Aorta (tissue), 5 donors: ENCODE results near the gene GPR84. TPM values are rescaled to one million over a fixed set of nuclear protein-coding genes. Genes with fewer than 3 reads are reported as not detected.

Experiments used
- ATAC-seq: fragments of 200-7000 bp; cut with Tn5 transposase; one replicate; pipeline ENCODE4 v1.9.1; 2022; ENCODE audit warnings: moderate library complexity; ENCODE audit not compliant: low FRiP score
- DNase-seq, 2 donors: peaks; one replicate each; pipeline ENCODE4 v3.0.0-alpha.2; 2020
- H3K27ac ChIP-seq, 2 donors: one replicate each; pipeline ENCODE4 v1.5.1; 2013; ENCODE audit warnings: low read length in 2 of 2, mild to moderate bottlenecking in 2 of 2, moderate library complexity in 2 of 2, control low read depth in 1 of 2, inconsistent platforms in 1 of 2, low read depth in 1 of 2
- H3K27me3 ChIP-seq, 2 donors: one replicate each; pipeline ENCODE4 v1.6.1; 2013; ENCODE audit warnings: control low read depth in 1 of 2, low read length in 1 of 2, mild to moderate bottlenecking in 1 of 2, moderate library complexity in 1 of 2; ENCODE audit not compliant: insufficient read depth in 2 of 2, control insufficient read depth in 1 of 2
- H3K36me3 ChIP-seq, 2 donors: one replicate each; pipeline ENCODE4 v1.6.1; 2013; ENCODE audit warnings: control low read depth in 1 of 2, low read length in 1 of 2, mild to moderate bottlenecking in 1 of 2; ENCODE audit not compliant: insufficient read depth in 2 of 2, control insufficient read depth in 1 of 2
- H3K4me1 ChIP-seq, 2 donors: one replicate each; pipeline ENCODE4 v1.6.1; 2013; ENCODE audit warnings: low read length in 2 of 2, control low read depth in 1 of 2, mild to moderate bottlenecking in 1 of 2, moderate library complexity in 1 of 2; ENCODE audit not compliant: insufficient read depth in 2 of 2, control insufficient read depth in 1 of 2
- H3K4me3 ChIP-seq, 2 donors: one replicate each; pipeline ENCODE4 v1.5.1; 2013; ENCODE audit warnings: low read length in 2 of 2, control low read depth in 1 of 2, mild to moderate bottlenecking in 1 of 2
- H3K9me3 ChIP-seq: one replicate; pipeline ENCODE4 v1.6.1; 2013; ENCODE audit warnings: mild to moderate bottlenecking, low read length; ENCODE audit not compliant: control insufficient read depth
- WGBS, 2 donors: extraction: QIAGEN DNeasy Blood & Tissue Kit; methylation state at CpG; one replicate each; pipeline ENCODE4 v1.1.7; 2013; 5-methylcytosine and 5-hydroxymethylcytosine counted together
- intact Hi-C, 2 donors: fragments of 100-400 bp; cut with DNase I; formaldehyde crosslinking; loops; one replicate each; pipeline versions ENCODE4 v1.14.2 to v1.15.0; 2022
- long read RNA-seq, 2 donors: library from polyadenylated mRNA; unstranded; transcript quantifications; one replicate each; pipeline ENCODE4 v2.0.0, GENCODE V29; 2020 to 2021
- polyA plus RNA-seq, 2 donors: library from polyadenylated mRNA; stranded (reverse); fragments of 200-250 nt; gene quantifications; one replicate each; pipeline ENCODE4 v1.2.3, GENCODE V29; 2013
- total RNA-seq, 2 donors: library from RNA; stranded (reverse); fragmentation: NEBNext Ultra II Directional; extraction: Animal tissue kit (Norgen Biotek cat#: 25700); gene quantifications; one replicate each; pipeline ENCODE4 v1.2.1, GENCODE V29; 2021
- donor health status: healthy with polysubstance abuse.
- donor health status: Bipolar disorder and iron deficiency.
- donor health status: DM: no; HTN: no; CAD: no.
- donor health status: DM: no; HTN: no; CAD: no.
- donor health status: DM: yes; HTN: yes; CAD: no.

The GPR84 gene
- total RNA-seq, result 1 to 10 TPM; 1.9 TPM
- polyA plus RNA-seq, result under 1 TPM in 1 of 2 donors, not detected in 1; 0.38 TPM
- long read RNA-seq, donor 1, transcript GPR84-201 (2 exons, 1,497 nt), result major isoform, 6 of 11 reads
- long read RNA-seq, donor 1, partial matches to known transcripts, result 0 of 11 reads
- long read RNA-seq, donor 1, other reads (novel, unspliced or antisense), result 1 of 11 reads
- long read RNA-seq, donor 2, partial matches to known transcripts, result 0 of 2 reads
- long read RNA-seq, donor 2, other reads (novel, unspliced or antisense), result 0 of 2 reads

- WGBS, 2 donors, result 76 to 80% methylated on average over 4 of the region's 4 CpGs
- Histone ChIP-seq H3K27ac (no peak within 1 kb of the TSS), H3K9me3 (no peaks in the 10 kb centered on the region), H3K27me3 (no peaks in the 10 kb centered on the region), H3K4me1 (no peaks in the 10 kb centered on the region), H3K4me3 (no peak within 1 kb of the TSS), H3K36me3 (no peaks in the 10 kb centered on the region)
- no peak for DNase-seq
- intact Hi-C loops, result loop anchor here (5.0 to 10.0 kb wide), 2 partner anchors 67 to 110 kb away; no protein-coding TSS in a partner anchor
- no peak for ATAC-seq
Observed at GRCh38 chr12:54364413-54364812, at the start of gene GPR84. TSS of gene GPR84 (minus strand) at chr12:54364486. CDS start at chr12:54363851, 635 bp downstream.

- Histone ChIP-seq H3K27me3 (no peaks in the 10 kb centered on the region), H3K4me1 (no peaks in the 10 kb centered on the region), H3K4me3 (peak overlapping the region in 1 of 2 donors; percentile 40), H3K27ac (peak overlapping the region in 1 of 2 donors; percentile 23), H3K9me3 (no peaks in the 10 kb centered on the region), H3K36me3 (peaks cover 2 to 3% of the 10 kb centered on the region in 2 donors)
- DNase-seq (peak; percentile 55 to 74), ATAC-seq (peak; percentile 1)
- WGBS, 2 donors, result 45 to 47% methylated on average over 8 to 9 of the region's 9 CpGs
- intact Hi-C loops, result no loop called here
Observed at GRCh38 chr12:54413284-54414190, 49.3 kb upstream of the GPR84 start.

- H3K9me3 ChIP-seq, result no peaks in the 10 kb centered on the region
- H3K27me3 ChIP-seq, result no peaks in the 10 kb centered on the region
- peak overlapping the region in 1 of 2 donors; percentile 1 for H3K27ac ChIP-seq
- H3K36me3 ChIP-seq, result peaks cover 4 to 7% of the 10 kb centered on the region in 2 donors
- DNase-seq (peak in 1 of 2 donors; percentile 50), ATAC-seq (peak; percentile 1)
- peak overlapping the region in 1 of 2 donors; percentile 40 for H3K4me3 ChIP-seq
- H3K4me1 ChIP-seq, result no peaks in the 10 kb centered on the region
- intact Hi-C loops, result no loop called here
- WGBS, 2 donors, result 12 to 18% methylated on average over 3 of the region's 3 CpGs
Observed at GRCh38 chr12:54412786-54413185, 48.5 kb upstream of the GPR84 start.

GRCh38 chr12:54412348-54412747, 48.1 kb upstream of the GPR84 start:
- no peaks in the 10 kb centered on the region for H3K9me3 ChIP-seq
- WGBS, 2 donors, result 13 to 29% methylated on average over 4 of the region's 4 CpGs
- peak overlapping the region in 1 of 2 donors; percentile 40 for H3K4me3 ChIP-seq
- no peaks in the 10 kb centered on the region for H3K27me3 ChIP-seq
- peak overlapping the region in 1 of 2 donors; percentile 1 for H3K27ac ChIP-seq
- DNase-seq, result peak in 1 of 2 donors; percentile 46
- peak; percentile 6 for ATAC-seq
- intact Hi-C loops, result no loop called here
- H3K36me3 ChIP-seq, result peaks cover 7 to 9% of the 10 kb centered on the region in 2 donors
- H3K4me1 ChIP-seq, result no peaks in the 10 kb centered on the region

- DNase-seq, result peak; percentile 88 to 89
- Histone ChIP-seq H3K27me3 (no peaks in the 10 kb centered on the region), H3K36me3 (peaks cover 9% of the 10 kb centered on the region in 2 donors), H3K4me1 (no peaks in the 10 kb centered on the region), H3K9me3 (no peaks in the 10 kb centered on the region), H3K4me3 (peak overlapping the region in 1 of 2 donors; percentile 40), H3K27ac (peak overlapping the region in 1 of 2 donors; percentile 1)
- peak; percentile 66 for ATAC-seq
- intact Hi-C loops, result no loop called here
- 50 to 61% methylated on average over 10 of the region's 10 CpGs for WGBS, 2 donors
Observed at GRCh38 chr12:54411391-54412241, 47.3 kb upstream of the GPR84 start.

GRCh38 chr12:54409267-54409666, 45.0 kb upstream of the GPR84 start:
- WGBS, 2 donors, result 88 to 93% methylated on average over 8 of the region's 8 CpGs
- H3K4me1 ChIP-seq, result no peaks in the 10 kb centered on the region
- H3K4me3 ChIP-seq, result no peak overlapping the region
- DNase-seq (no peak), ATAC-seq (no peak)
- H3K9me3 ChIP-seq, result no peaks in the 10 kb centered on the region
- H3K27ac ChIP-seq, result no peak overlapping the region
- no peaks in the 10 kb centered on the region for H3K27me3 ChIP-seq
- intact Hi-C loops, result no loop called here
- H3K36me3 ChIP-seq, result peaks cover 18 to 19% of the 10 kb centered on the region in 2 donors

- no peaks in the 10 kb centered on the region for H3K9me3 ChIP-seq
- intact Hi-C loops, result no loop called here
- H3K4me1 ChIP-seq, result no peaks in the 10 kb centered on the region
- no peak overlapping the region for H3K4me3 ChIP-seq
- peak in 1 of 2 donors; percentile 62 for DNase-seq
- peaks cover 22 to 25% of the 10 kb centered on the region in 2 donors for H3K36me3 ChIP-seq
- no peaks in the 10 kb centered on the region for H3K27me3 ChIP-seq
- no peak overlapping the region for H3K27ac ChIP-seq
- ATAC-seq, result no peak
- WGBS, 2 donors, result 66 to 67% methylated on average over 5 of the region's 5 CpGs
Observed at GRCh38 chr12:54407183-54407905, 43.1 kb upstream of the GPR84 start.
